Measurements from ENCODE around the gene ASCL5.
A peak's percentile ranks its signal among the peaks of the same experiment; 100 is the strongest.

Gene ASCL5

DNA sequence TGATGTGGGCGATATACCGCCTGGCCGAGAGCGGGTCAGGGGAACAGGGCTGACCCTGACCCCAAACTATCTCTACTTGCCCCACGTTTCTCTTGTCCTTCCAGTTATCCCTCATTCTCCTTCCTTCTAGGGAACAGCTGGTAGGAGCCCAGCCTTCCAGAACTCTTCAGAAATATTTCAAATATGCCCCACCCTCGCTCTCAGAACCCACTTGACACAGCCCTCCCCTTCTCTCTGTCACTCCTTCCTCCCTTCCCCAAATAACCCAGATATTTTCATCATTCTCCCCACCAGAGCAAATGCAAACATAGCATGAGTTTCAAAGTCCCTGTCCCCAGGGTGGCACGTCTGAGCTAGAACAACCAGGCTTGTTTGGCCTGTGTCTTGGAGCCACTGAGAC, 15.8 kb downstream of the ASCL5 start:
- no peak for DNase-seq (ENCODE audit: low read depth, low spot score)

DNA sequence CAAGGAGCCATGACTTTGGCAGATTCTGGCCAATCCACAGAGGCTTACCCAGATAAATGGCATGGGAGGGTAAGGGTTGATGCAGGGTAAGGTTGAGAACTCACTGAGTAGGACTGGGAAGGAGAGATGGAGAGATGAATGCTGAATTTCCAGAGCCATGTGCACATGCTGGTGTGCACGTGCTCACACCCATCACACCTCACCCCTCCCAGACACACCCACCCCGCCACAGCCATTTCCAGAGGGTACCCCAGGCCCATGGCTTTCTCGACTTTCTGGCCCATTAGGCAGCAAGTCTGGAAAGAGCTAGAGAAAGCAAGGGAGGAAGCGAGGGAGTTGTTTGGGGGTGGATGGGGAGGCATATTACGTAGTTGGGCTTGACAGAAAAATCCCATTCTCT, 16.4 kb downstream of the ASCL5 start:
- no peak for DNase-seq (ENCODE audit: low read depth, low spot score)

DNA sequence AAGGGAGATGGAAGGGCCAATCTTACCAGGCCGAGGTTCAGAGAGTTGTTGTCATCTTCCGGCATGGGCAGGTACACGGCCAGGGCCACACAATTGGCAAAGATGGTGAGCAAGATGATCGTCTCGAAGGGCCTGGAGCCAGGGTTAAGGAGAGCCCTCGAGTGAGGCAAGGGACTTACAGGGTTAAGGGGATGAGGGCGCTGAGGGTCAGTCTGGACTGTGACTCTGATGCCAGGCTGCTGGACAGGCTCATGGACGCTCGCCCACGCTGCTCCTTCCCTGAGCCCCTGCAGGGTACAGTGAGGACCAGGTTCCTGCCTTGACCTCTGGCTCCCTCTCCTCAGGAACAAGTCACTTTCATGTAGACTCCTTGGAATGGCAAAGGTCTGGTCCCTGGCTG, 16.8 kb downstream of the ASCL5 start:
- DNase-seq (ENCODE audit: low read depth, low spot score) = no peak

DNA sequence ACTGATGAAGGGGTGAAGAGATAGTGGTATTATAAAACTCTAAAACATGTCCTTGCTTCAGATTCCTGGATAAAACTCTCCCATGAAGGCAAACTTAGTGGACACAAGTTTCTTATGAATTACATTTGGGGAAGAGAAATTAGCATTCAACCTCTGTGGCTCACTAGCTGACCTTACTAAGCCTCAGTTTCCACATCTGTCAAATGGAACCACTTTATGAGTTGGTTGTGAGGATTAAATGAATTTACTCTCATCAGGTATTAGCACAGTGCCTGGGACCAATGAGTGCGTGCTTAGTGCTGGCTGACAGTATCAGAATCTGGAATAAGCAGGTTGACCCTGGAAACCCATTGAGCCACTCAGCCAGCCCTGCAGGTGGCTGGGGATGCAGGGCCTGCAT, 17.3 kb downstream of the ASCL5 start:
- DNase-seq (ENCODE audit: low read depth, low spot score) = no peak

DNA sequence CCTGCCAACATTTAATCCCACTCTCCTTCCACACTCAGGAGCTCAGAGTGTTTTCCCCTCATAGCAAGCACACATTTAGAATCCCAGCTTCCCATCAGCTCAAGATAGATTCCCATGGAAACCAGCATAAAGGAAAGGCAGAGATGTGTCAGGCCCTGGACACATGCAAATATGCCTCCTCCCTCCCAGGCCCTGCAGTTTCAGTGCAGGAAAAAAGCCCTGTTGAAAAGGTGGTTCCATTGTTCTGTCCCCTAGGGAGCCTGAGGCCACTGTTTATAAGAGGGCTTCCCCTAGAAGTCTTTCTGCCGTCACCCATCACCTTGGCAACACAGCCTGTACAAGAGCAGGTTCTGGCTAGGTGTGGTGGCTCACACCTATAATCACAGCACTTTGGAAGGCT, 18.4 kb downstream of the ASCL5 start:
- peak; percentile 87 for DNase-seq (ENCODE audit: low read depth, low spot score)

DNA sequence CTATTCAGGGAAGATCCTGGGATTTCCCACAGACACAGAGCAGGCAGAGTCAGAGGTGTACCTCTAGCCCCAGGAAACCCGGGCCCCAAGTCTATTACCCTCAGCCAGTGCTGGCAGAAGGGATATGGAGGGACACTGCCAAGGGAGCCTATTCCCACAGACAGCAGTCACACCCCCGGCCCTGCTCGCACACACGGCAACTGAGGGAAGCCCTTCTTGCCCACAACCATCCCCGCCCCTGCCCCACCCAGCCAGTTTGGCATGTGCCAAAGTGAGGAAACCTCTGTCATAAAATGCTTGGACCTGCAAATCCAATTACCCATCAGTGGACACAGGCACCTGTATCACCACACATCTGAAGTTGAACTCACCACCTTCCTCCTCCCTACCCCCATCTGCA, 21.3 kb downstream of the ASCL5 start:
- DNase-seq (ENCODE audit: low read depth, low spot score) = no peak

DNA sequence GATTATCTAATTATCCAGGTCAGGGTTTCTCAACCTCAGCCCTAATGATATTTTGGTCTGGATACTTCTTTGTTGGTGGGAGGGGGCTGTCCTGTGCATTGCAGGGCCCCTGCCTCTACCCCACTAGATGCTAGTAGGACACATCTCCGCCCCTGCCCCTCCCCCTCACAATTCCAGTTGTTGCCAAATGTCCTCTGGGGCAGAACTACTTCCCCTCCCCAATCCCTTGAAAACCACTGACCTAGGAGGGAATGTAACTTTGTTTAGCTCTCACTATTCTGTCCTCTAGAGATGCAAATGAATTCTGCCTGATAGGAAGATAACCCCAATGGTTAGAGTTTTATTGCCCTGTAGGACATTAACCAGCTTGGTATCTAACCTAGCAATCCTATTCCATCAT, 22.8 kb downstream of the ASCL5 start:
- peak; percentile 58 for DNase-seq (ENCODE audit: low read depth, low spot score)

DNA sequence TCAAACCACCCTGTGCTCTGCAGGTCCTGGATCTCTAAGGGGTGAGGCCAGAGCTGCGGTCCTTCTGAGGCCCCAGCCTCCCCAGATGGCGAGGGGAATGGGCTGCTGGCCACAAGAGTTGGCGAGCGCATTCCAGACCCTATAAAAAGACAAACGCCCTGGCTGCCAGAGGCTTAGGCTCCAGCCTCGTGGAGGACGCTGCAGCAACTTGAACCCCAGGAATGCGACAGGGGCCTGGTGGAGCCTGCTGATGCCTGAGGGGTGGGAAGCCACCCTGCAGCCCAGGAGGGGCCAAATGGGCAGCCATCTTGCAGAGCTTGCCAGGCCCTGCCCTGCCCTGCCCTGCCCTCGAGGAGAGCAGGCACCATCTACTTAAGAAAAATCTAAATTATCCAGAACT, 23.3 kb downstream of the ASCL5 start:
- peak; percentile 65 for DNase-seq (ENCODE audit: low read depth, low spot score)

DNA sequence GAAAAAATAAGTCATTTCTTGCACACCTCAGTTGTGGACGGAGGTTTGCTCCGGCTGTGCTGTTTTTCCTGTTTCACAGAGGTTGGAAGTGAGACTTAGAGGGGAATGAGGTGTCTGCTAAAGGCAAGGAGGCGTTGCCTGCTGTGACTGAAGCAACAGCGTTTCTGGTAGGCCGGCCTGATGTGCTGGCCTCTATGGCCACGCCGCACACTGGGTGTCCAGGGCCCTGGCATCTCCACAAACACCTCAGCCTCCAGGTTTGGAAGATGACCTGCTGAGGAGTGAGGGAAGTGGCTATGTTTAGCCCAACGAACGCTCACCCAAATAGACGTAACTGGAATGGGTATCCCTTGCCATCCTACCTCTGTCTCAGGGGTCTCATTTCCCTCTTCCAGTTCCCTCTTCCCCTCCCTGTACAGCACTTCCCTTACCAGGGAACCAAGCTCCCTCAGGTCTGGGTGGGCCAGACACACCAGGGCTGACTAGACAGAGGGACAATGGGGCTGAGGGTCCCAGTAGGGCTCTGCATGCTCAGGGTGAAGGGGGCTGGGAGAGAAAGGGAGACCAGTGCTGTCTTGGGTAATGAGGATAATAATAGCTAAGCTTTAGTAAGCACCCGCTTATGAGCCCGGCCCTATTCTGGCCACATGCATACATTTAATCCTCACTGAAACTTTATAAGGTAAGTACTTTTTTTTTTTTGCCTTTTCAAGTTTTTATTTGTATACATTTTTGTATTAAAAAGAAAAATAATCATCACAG, 26.6 kb downstream of the ASCL5 start:
- DNase-seq (ENCODE audit: low read depth, low spot score) = no peak

DNA sequence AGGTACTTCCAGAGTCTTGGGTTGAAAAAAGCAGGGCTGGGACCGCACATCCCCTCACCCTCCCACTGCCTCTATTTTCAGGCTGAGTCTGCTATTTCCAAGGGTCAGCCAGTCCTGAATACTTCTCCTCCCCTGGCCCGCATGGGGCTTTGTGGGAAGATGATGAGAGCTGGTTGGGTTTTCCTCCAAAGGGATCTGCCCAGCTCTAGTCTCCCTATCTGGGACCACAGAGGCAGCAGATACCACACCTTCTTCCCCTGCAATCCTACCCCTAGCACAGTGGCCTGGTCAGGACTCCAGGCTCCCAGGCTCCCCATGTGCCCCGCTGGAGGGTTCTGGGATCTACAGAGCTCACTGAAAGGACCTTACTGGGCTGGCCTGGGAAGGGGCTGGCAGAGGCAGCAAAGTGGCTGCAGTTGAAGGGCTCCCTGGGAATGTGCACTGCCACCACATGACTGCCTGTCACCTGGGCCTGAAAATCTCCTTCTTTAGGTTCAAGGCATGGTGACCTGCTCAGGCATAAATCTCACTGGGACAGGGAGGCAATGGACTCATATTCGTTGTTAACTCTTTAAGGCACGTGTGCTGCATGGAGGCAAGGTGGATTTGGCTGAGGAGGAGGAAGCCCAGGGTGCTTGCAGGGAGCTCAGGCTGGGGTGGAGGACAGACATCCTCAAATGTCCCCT, 27.8 kb downstream of the ASCL5 start:
- DNase-seq (ENCODE audit: low read depth, low spot score) = peak; percentile 81

DNA sequence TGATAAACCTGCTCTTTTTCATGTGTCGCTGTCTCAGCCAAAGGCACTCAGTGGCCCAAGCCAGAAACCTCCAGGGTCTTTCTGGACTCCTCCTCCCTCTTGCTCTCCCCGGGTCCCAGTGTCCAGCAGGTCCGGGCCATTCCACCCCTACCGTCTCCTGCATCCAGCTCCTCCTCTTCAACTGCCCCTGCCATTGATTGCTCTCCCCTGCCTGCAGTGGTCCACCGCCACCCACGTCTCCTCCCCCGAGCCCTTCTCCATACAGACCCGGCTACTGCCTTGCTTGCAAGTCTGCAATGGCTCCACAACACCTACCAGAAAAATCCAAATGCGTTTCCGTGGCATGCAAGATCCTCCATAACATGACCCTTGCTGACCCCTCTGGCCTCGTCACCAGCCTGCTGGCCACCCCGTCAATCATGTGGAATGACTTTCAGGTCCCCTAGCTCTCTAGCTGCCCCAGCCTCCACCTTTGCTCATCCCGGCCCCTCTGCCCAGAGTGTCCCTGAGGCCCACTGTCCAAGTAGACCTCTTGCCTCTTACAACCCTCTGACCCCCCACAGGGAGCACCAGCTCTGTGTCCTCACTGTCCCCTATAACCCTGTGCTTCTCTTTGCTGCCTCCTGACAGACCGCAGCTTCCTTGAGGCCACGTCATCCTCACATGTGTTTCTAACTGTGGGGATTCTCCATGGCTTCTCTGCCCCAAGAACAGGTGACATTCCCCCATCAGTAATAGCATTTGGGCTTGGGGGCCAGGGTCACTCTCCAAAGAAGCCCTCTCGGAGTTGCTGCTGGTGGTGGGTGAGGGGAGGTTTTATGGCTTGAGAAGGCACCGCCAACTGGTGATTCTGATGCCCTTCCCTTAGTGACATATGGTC, 29.8 kb downstream of the ASCL5 start:
- DNase-seq (ENCODE audit: low read depth, low spot score) = no peak

DNA sequence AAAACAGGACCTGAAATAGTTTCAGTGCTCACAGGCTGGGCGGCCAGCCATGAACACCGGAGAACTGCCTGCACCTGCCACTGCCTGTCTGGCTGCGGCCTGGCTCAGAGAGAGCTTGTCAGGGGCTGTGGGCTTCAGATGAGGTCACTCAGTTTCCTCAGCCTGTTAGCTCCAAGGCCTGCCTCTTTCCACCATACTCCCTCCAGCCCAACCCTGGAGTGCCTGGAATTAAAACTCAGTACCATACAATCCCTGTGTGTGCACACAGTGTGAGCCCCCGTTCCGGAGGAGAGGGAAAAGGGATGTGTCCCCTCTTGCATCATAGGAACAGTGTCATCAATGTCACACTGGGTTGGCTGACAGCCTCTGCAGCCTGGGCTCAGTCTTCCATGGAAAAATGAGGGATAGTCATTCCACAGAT, 30.9 kb downstream of the ASCL5 start:
- no peak for DNase-seq (ENCODE audit: low read depth, low spot score)

DNA sequence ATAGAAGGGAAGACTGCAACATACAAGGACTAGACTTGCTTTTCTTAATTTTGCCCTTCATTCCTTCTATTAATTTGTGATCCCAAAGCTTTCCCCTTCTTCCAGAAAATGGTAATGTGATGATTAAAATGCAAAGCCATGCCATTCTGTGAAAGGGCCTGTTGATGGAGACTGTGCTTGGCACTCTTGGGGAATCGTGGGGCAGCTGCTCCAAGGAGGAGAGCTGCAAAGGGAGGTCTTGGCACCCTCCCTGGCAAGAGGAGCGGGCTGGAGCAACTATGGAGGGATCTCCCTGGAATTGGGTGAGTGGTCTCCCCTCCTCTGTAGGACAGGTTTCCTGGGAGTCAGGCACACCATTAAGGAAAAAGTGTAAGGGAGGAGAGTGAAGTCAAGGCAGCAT, 31.4 kb downstream of the ASCL5 start:
- DNase-seq (ENCODE audit: low read depth, low spot score) = no peak

DNA sequence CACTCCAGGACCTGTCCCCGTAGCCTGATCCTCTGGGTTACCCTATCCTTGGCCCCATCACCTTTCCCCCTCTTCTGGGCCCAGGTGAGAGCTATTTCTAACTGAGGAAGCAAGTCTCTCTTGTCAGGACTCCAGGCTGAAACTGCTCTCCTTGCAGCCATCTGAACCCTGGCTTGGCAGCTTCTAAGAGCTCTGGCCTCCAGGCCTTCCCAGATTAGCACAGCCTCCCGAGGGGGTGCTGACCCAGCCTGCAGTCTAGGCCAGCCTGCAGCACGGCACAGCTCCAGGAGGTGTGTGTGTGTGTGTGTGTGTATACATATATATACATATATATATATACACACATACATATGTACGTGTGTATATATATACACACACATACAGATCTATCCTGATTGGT, 32.2 kb downstream of the ASCL5 start:
- no peak for DNase-seq (ENCODE audit: low read depth, low spot score)

DNA sequence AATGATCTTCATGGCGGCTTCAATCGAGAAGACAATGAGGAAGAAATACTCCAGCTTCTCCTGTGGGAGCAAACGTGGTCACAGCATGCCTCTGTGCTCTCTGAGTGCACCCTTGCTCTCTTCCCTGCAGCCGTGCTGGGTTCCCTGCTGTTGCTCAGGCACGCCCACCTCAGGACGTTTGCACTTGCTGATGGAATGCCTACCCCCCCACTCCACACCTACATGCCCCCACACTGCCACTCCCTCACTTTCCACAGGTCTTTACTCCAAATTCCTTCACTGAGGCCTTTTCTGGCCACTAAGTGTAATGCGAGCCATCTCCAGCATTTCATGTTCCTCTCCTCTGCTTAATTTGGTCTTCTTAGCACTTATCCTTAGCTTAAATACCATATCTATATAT, 33.0 kb downstream of the ASCL5 start:
- no peak for DNase-seq (ENCODE audit: low read depth, low spot score)

DNA sequence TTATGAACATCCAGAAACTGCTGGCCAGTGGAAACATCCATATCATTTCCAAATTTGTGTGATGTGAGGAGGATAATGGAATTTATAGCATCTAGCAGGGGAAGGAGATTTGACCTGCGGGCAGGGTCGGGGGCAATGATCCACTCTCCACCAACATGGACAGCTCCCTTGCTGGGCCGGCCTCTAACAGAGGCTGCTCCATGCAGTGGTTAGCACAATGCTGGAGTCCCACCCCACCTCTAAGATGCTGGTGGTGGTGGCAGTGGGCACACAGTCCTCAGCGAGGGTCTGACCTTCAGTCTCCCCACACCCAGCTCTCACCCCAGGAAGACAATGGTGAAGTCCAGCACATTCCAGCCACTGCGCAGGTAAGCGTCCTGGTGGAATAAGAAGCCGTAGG, 33.4 kb downstream of the ASCL5 start:
- no peak for DNase-seq (ENCODE audit: low read depth, low spot score)

DNA sequence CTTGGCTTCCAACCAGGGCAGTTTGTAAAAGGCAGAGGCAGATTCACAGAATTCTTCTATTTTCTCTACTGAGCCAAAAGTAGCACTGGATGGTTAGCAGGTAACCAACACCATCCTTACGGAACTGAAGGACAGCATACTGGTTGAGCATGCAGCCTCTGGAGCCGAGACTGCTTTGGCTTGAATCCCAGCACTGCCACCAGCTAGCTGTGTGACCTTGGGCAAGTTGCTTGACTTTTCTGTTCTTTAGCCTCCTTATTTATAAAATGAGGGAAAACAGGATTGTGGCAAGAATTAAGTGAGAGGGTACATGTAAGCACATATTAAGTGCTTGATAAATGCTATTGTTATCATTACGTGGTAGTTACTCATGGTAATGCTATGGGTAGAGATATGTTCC, 34.2 kb downstream of the ASCL5 start:
- DNase-seq (ENCODE audit: low read depth, low spot score) = no peak

DNA sequence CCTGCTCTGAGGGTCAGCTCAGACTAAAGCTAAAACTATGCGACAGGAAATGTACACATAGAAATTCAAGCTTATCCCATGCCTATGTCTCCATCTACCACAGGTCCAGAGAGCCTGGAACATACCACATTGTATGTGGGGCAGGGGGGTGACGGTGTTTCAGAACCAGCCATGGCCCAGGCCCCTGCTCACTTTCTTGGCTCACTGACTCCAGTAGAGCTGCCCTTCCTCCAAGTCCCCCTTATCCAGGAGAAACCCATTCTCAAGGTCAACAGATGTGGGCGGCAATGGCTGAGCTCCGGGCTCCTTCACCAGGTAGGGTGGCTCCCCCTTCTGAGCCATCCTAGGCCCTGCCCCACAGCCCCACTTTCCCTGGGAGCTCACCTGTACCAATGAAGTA, 35.7 kb downstream of the ASCL5 start:
- DNase-seq (ENCODE audit: low read depth, low spot score) = no peak

DNA sequence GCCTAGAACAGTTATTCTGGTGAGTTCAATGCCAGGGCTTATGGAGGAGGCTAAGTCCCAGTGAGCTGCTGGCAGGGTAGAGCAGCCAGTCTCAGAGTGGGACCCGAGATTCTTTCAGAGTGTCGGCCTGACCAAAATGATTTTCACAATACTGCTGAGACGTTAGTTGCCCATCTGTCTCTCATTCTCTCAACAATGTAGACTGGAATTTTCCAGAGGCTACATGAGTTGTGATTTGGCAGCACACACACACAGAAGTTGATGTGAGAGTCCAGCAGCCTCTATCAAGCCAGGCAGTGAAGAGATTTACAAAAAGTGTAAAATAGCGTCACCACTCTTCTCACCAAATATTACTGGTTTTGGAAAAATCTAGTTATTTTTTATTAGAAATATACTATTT, 36.4 kb downstream of the ASCL5 start:
- DNase-seq (ENCODE audit: low read depth, low spot score) = no peak

DNA sequence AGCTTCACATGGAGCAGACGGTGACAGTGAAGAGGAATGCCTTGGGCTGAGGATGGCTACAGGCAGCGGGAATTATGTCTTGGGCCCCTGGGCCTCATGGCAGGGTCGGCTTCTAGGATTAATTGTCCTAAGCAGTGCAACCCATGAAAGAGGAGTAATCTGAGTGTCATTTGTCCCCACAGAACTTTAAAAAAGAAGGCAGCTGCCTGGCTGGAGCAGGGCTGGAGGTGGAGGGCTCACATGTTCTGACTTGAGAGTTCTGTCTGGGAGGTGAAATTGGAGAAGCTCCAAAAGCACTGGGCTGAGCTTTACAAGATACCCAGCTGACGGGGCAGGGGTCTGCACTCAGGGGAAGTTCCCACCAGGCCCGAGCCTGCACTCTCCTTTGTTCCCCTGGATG, 37.4 kb downstream of the ASCL5 start:
- no peak for DNase-seq (ENCODE audit: low read depth, low spot score)

DNA sequence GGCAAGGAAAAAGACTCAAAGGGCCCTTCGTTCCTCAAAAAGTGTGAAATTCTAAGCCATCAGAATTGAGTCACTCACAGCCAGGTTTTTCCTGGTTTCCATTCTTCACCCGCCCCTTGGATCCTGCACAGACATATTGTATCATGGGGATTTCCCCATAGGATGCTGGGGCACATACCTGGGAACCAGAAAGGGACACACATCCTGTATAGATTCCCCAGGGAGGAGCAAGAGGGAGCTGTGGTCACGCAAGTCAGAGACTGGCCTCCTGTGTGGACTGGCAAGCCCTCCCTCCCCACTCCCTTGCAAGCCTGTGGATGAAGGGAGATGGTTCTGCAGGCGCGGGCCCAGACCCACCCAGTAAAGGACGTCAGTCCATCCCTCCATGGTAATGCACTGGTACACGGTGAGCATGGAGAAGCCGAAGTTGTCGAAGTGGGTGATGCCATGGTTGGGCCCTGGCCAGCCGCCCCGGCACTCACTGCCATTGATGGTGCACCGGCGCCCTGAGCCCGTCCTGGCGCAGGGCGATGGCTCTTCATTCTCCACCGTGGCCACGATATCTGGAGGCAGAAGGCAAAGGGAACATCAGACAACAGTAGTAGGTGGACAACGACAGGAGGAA, 38.0 kb downstream of the ASCL5 start:
- no peak for DNase-seq (ENCODE audit: low read depth, low spot score)

DNA sequence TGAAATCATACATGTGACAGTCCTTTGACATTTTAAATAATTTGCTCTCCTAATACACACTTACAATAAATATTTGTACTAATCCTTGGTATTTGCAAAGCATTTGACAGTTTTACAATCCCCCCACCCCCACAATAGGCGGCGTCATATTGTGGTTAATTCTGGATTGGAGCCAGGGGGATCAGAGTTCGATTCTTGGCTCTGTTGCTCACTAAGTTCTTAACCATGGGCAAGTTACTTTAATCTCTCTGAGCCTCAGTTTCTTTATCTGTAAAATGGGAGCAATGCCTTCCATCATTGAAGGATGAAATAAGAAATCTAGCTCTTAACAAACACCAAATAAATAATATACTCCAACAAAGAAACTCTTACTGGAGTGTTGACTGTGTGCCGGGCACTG, 38.6 kb downstream of the ASCL5 start:
- DNase-seq (ENCODE audit: low read depth, low spot score) = no peak
